OCI-LY1 (cell line): ENCODE measurements around the gene STAMBP.
"Not testable (repeated sequence)": the region's sequence is repeated elsewhere in the genome, so short reads cannot be mapped to it uniquely, and the experiment has no call there.

Experiments used
- H2AFZ ChIP-seq: fragments of 200-600 bp; sonication (generic), shearing (Covaris generic); 2 replicates; pipeline ENCODE4 v1.6.0; 2014; ENCODE audit warnings: antibody characterized with exemption, mild to moderate bottlenecking, low read length
- H3F3A ChIP-seq: fragments of 200-600 bp; sonication (generic), shearing (Covaris generic); 2 replicates; pipeline ENCODE4 v1.6.0; 2014; ENCODE audit warnings: mild to moderate bottlenecking, antibody characterized with exemption, low read length, moderate library complexity; ENCODE audit not compliant: insufficient read depth
- H3K27ac ChIP-seq: fragments of 200-600 bp; sonication (generic); 2 replicates; pipeline ENCODE4 v1.5.1; 2014; ENCODE audit warnings: low read length, mixed run types, mild to moderate bottlenecking, low read depth; ENCODE audit not compliant: poor library complexity, severe bottlenecking
- H3K27me3 ChIP-seq: fragments of 200-600 bp; sonication (generic); 2 replicates; pipeline ENCODE4 v1.6.0; 2014; ENCODE audit warnings: antibody characterized with exemption, mild to moderate bottlenecking, low read length, moderate library complexity; ENCODE audit not compliant: insufficient read depth
- H3K36me3 ChIP-seq: fragments of 200-600 bp; sonication (generic); 2 replicates; pipeline ENCODE4 v1.6.1; 2014; ENCODE audit warnings: mild to moderate bottlenecking, antibody characterized with exemption, low read length, moderate library complexity, mixed read lengths; ENCODE audit not compliant: insufficient read depth
- H3K4me1 ChIP-seq: fragments of 200-600 bp; sonication (generic); 2 replicates; pipeline ENCODE4 v1.5.1; 2014; ENCODE audit warnings: mild to moderate bottlenecking, low read length, moderate library complexity; ENCODE audit not compliant: insufficient read depth, severe bottlenecking
- H3K4me2 ChIP-seq: fragments of 200-600 bp; sonication (generic), shearing (Covaris generic); 2 replicates; pipeline ENCODE4 v1.6.1; 2014; ENCODE audit warnings: low read length
- H3K4me3 ChIP-seq: fragments of 200-600 bp; sonication (generic); 2 replicates; pipeline ENCODE4 v1.5.1; 2014; ENCODE audit warnings: low read length, low read depth, mild to moderate bottlenecking, mixed read lengths; ENCODE audit not compliant: poor library complexity, severe bottlenecking
- H3K79me2 ChIP-seq: fragments of 200-600 bp; shearing (Covaris generic); 2 replicates; pipeline ENCODE4 v1.6.1; 2016; ENCODE audit warnings: mixed run types, low read length, mixed read lengths; ENCODE audit not compliant: insufficient read depth
- H3K9ac ChIP-seq: fragments of 200-600 bp; sonication (generic), shearing (Covaris generic); 2 replicates; pipeline ENCODE4 v1.6.1; 2014; ENCODE audit warnings: mild to moderate bottlenecking, low read length, mixed read lengths
- H3K9me2 ChIP-seq: fragments of 200-600 bp; sonication (generic), shearing (Covaris generic); 2 replicates; pipeline ENCODE4 v1.6.1; 2014; ENCODE audit warnings: low read depth, mild to moderate bottlenecking, low read length, mixed read lengths
- H3K9me3 ChIP-seq: fragments of 200-600 bp; shearing (Covaris generic); 2 replicates; pipeline ENCODE4 v1.6.1; 2014; ENCODE audit warnings: low read length, mixed read lengths
- H4K20me1 ChIP-seq: fragments of 200-600 bp; sonication (generic), shearing (Covaris generic); 2 replicates; pipeline ENCODE4 v1.6.0; 2016; ENCODE audit warnings: mild to moderate bottlenecking, low read length; ENCODE audit not compliant: insufficient read depth
- CTCF ChIP-seq: fragments of 200-600 bp; sonication (generic), shearing (Covaris generic); IDR thresholded peaks from 2 replicates; pipeline ENCODE4 v1.5.1; 2017; ENCODE audit warnings: mild to moderate bottlenecking, antibody characterized with exemption, low read length, moderate library complexity, mixed read lengths
- EZH2 ChIP-seq: fragments of 200-600 bp; sonication (generic), shearing (Covaris generic); IDR thresholded peaks from 2 replicates; pipeline ENCODE4 v1.8.0; 2017; ENCODE audit warnings: borderline replicate concordance, mixed run types, mild to moderate bottlenecking, antibody characterized with exemption, low read length, moderate library complexity, mixed read lengths

The STAMBP gene

GRCh38 chr2:73877071-73877802, 48.5 kb downstream of the STAMBP start:
- Histone ChIP-seq H3K27me3 (no peaks in the 10 kb centered on the region), H3K4me3 (no peak overlapping the region), H3K79me2 (no peaks in the 10 kb centered on the region), H3K9me2 (no peaks in the 10 kb centered on the region), H3K9me3 (no peaks in the 10 kb centered on the region), H3F3A (no peaks in the 10 kb centered on the region), H4K20me1 (no peaks in the 10 kb centered on the region), H2AFZ (no peak overlapping the region), H3K36me3 (no peaks in the 10 kb centered on the region), H3K4me1 (no peaks in the 10 kb centered on the region), H3K27ac (no peak overlapping the region), H3K9ac (no peak overlapping the region), H3K4me2 (no peak overlapping the region)
- TF ChIP-seq EZH2, result no peak
- TF ChIP-seq CTCF, result no peak

- not testable (repeated sequence) for H3K27me3 ChIP-seq, H3K79me2 ChIP-seq, H3K9me3 ChIP-seq, H3K9me2 ChIP-seq, H3F3A ChIP-seq, H2AFZ ChIP-seq, H3K4me2 ChIP-seq, H3K36me3 ChIP-seq, H3K4me1 ChIP-seq, H3K4me3 ChIP-seq, H3K27ac ChIP-seq, H4K20me1 ChIP-seq, H3K9ac ChIP-seq
Measured at GRCh38 chr2:73877984-73878383, 49.2 kb downstream of the STAMBP start.

- no peak overlapping the region for H3K9ac ChIP-seq
- no peaks in the 10 kb centered on the region for H4K20me1 ChIP-seq
- H3K27ac ChIP-seq, result no peak overlapping the region
- TF ChIP-seq EZH2, result no peak
- TF ChIP-seq CTCF, result no peak
- H3K9me3 ChIP-seq, result no peaks in the 10 kb centered on the region
- H3K4me2 ChIP-seq, result no peak overlapping the region
- H3K9me2 ChIP-seq, result no peaks in the 10 kb centered on the region
- H3F3A ChIP-seq, result no peaks in the 10 kb centered on the region
- H3K4me3 ChIP-seq, result no peak overlapping the region
- H3K27me3 ChIP-seq, result no peaks in the 10 kb centered on the region
- no peaks in the 10 kb centered on the region for H3K79me2 ChIP-seq
- no peak overlapping the region for H2AFZ ChIP-seq
- H3K36me3 ChIP-seq, result no peaks in the 10 kb centered on the region
- H3K4me1 ChIP-seq, result no peaks in the 10 kb centered on the region
Measured at GRCh38 chr2:73885406-73885805, 56.6 kb downstream of the STAMBP start.

GRCh38 chr2:73886357-73886756, 57.6 kb downstream of the STAMBP start:
- Histone ChIP-seq H3K9me2 (no peaks in the 10 kb centered on the region), H2AFZ (no peak overlapping the region), H3K9ac (no peak overlapping the region), H3K36me3 (no peaks in the 10 kb centered on the region), H3K4me2 (no peak overlapping the region), H3K4me3 (no peak overlapping the region), H3F3A (no peaks in the 10 kb centered on the region), H3K9me3 (no peaks in the 10 kb centered on the region), H4K20me1 (no peaks in the 10 kb centered on the region), H3K4me1 (no peaks in the 10 kb centered on the region), H3K27me3 (no peaks in the 10 kb centered on the region), H3K27ac (no peak overlapping the region), H3K79me2 (no peaks in the 10 kb centered on the region)
- TF ChIP-seq CTCF (no peak), EZH2 (no peak)

- H3K9me2 ChIP-seq, H3F3A ChIP-seq, H3K27me3 ChIP-seq, H3K9me3 ChIP-seq, H2AFZ ChIP-seq, H3K4me2 ChIP-seq, H3K27ac ChIP-seq, H4K20me1 ChIP-seq, H3K9ac ChIP-seq, H3K4me1 ChIP-seq, H3K36me3 ChIP-seq, H3K79me2 ChIP-seq, H3K4me3 ChIP-seq: not testable (repeated sequence)
Measured at GRCh38 chr2:73887596-73888353, 59.0 kb downstream of the STAMBP start.
